PFSK-1 (cell line): ENCODE results near the gene IP6K1.

Experiments
- FOXP2 ChIP-seq: optimal IDR thresholded peaks from 2 replicates; pipeline ENCODE3; 2011; ENCODE audit warnings: borderline replicate concordance, control low read depth, inconsistent platforms; ENCODE audit not compliant: insufficient read depth; ENCODE audit errors: extremely low read length, extremely low read depth
- POLR2AphosphoS5 ChIP-seq: IDR thresholded peaks from 2 replicates; pipeline ENCODE4 v1.6.1; 2012; ENCODE audit warnings: low read depth, mild to moderate bottlenecking, control low read depth, low read length, moderate library complexity
- SIN3A ChIP-seq: IDR thresholded peaks from 2 replicates; pipeline ENCODE4 v1.6.1; 2012; ENCODE audit warnings: mild to moderate bottlenecking, low read length, moderate library complexity, borderline replicate concordance; ENCODE audit not compliant: insufficient read depth
- TAF1 ChIP-seq: IDR thresholded peaks from 2 replicates; pipeline ENCODE4 v1.6.1; 2012; ENCODE audit warnings: low read length, control low read depth, borderline replicate concordance; ENCODE audit not compliant: insufficient read depth
- TF ChIP-seq, protein P1 (sequence below), 2 experiments: IDR thresholded peaks; 2 replicates each; pipeline versions ENCODE4 v1.6.1 to v1.8.0; 2011 to 2012; ENCODE audit warnings: low read depth in 2 of 2, low read length in 2 of 2, control low read depth in 1 of 2, inconsistent platforms in 1 of 2, mild to moderate bottlenecking in 1 of 2, moderate library complexity in 1 of 2; ENCODE audit not compliant: insufficient read depth in 1 of 2

IP6K1 gene

DNA sequence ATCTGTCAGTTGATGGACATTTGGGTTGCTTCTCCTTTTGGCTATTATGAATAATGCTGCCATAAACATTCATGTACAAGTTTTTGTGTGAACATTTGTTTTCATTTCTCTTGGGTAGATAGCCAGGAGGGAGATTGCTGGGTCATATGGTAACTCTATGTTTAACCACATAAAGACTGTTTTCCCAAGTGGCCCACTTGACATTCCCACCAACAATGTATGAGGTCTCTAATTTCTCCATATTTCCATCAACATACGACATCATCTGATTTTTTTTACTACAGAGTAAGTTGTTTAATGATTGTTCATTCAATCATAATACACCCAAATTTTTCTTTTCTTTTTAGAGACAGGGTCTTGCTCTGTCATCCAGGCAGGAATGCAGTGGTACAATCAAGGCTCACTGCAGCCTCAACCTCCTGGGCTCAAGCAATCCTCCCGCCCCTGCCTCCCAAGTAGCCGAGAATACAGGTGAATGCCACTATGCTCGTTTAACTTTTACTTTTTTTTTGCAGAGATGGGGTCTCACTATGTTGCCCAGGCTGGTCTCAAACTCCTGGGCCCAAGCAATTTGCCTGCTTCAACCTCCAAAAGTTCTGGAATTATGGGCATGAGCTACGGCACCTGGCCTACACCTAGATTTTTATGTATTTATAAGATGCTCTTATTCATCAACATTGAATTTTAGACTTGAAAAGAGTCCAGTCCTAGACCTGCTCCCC is 6.8 kb downstream of the IP6K1 start:
- no peak for TF ChIP-seq SIN3A
- TF ChIP-seq FOXP2 = no peak
- TF ChIP-seq, protein P1, sequence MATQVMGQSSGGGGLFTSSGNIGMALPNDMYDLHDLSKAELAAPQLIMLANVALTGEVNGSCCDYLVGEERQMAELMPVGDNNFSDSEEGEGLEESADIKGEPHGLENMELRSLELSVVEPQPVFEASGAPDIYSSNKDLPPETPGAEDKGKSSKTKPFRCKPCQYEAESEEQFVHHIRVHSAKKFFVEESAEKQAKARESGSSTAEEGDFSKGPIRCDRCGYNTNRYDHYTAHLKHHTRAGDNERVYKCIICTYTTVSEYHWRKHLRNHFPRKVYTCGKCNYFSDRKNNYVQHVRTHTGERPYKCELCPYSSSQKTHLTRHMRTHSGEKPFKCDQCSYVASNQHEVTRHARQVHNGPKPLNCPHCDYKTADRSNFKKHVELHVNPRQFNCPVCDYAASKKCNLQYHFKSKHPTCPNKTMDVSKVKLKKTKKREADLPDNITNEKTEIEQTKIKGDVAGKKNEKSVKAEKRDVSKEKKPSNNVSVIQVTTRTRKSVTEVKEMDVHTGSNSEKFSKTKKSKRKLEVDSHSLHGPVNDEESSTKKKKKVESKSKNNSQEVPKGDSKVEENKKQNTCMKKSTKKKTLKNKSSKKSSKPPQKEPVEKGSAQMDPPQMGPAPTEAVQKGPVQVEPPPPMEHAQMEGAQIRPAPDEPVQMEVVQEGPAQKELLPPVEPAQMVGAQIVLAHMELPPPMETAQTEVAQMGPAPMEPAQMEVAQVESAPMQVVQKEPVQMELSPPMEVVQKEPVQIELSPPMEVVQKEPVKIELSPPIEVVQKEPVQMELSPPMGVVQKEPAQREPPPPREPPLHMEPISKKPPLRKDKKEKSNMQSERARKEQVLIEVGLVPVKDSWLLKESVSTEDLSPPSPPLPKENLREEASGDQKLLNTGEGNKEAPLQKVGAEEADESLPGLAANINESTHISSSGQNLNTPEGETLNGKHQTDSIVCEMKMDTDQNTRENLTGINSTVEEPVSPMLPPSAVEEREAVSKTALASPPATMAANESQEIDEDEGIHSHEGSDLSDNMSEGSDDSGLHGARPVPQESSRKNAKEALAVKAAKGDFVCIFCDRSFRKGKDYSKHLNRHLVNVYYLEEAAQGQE (IDR thresholded peaks at IDR 0.05; ENCODE audit: insufficient read depth in 1 of 2, low read depth in 2 of 2, low read length in 2 of 2) = no peak
- no peak for TF ChIP-seq TAF1
- TF ChIP-seq POLR2AphosphoS5 = no peak

DNA sequence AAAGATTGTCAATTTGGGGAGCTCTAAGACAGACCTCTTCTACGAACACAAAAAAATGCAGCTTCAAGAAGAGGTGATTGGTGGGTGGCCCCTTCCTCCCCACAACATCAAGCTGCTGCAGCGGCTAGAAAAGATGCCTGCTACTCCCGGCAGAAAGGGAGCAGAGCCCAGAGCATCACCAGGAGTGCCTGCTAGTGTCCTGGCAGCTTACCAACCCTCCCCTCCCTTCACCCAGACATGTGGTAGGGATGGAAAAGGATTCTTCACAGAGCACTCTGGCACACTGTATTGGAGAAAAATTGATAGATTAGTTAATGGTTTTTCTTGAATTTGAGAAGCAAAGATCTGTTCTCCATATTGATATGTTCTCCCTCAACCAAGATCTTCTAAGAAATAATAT is 10.8 kb downstream of the IP6K1 start:
- TF ChIP-seq POLR2AphosphoS5 = no peak
- TF ChIP-seq FOXP2 = no peak
- TF ChIP-seq SIN3A = no peak
- TF ChIP-seq, protein P1 (IDR thresholded peaks at IDR 0.05; ENCODE audit: insufficient read depth in 1 of 2, low read depth in 2 of 2, low read length in 2 of 2) = no peak
- no peak for TF ChIP-seq TAF1

DNA sequence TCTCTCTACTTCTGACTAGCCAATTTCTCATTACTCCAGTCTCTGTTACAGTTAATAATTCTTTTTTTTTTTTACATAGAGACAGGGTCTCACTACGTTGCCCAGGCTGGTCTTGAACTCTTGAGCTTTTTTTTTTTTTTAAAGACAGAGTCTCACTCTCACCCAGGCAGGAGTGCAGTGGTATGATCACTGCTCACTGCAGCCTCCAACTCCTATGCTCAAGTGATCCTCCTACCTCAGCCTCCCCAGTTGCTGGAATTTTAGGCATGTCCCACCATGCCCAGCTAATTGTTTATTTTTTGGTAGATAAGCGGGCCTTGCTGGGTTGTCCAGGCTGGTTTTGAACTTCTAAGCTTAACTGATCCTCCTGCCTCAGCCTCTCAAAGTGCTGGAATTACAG is 13.6 kb downstream of the IP6K1 start:
- TF ChIP-seq, protein P1 (IDR thresholded peaks at IDR 0.05; ENCODE audit: insufficient read depth in 1 of 2, low read depth in 2 of 2, low read length in 2 of 2) = no peak
- TF ChIP-seq POLR2AphosphoS5 (no peak), SIN3A (no peak), TAF1 (no peak), FOXP2 (no peak)

DNA sequence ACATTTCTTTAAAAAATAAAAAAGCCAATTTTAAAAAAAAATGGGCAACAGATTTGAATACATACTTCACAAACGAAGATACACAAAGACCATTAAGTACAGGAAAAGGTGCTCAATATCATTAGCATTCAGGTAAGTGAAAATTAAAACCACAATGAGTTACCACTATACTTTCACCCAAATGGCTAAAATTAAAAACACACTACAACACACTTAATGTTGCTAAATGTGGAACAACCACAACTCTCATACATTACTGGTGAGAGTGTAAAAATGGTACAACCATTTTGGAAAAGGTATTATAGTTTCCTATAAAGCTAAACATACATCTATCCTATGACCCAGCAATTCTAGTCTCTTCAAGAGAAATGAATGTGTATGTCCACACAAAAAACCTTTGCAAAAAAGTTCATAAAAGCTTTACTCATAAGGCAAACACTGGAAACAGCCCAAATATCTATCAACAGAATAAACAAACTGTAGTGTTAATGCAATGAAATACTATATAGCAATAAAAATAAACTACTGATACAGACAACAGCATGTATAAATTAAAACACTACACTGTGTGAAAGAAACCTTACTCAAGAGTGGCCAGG is 14.9 kb downstream of the IP6K1 start:
- TF ChIP-seq, protein P1 (IDR thresholded peaks at IDR 0.05; ENCODE audit: insufficient read depth in 1 of 2, low read depth in 2 of 2, low read length in 2 of 2) = no peak
- no peak for TF ChIP-seq TAF1
- TF ChIP-seq POLR2AphosphoS5 = no peak
- TF ChIP-seq SIN3A = no peak
- no peak for TF ChIP-seq FOXP2
